NCI-H2171 treated with DMSO at 0.1 percent for 48 hours (cell line): ENCODE results near the gene MITF.
A peak's percentile ranks its signal among the peaks of the same experiment; 100 is the strongest.
"Not testable (repeated sequence)": the region's sequence is repeated elsewhere in the genome, so short reads cannot be mapped to it uniquely, and the experiment has no call there.

Experiments
- DNase-seq: peaks from one replicate; lab custom pipeline; 2025; lab: John Stamatoyannopoulos, UW

MITF gene

DNA sequence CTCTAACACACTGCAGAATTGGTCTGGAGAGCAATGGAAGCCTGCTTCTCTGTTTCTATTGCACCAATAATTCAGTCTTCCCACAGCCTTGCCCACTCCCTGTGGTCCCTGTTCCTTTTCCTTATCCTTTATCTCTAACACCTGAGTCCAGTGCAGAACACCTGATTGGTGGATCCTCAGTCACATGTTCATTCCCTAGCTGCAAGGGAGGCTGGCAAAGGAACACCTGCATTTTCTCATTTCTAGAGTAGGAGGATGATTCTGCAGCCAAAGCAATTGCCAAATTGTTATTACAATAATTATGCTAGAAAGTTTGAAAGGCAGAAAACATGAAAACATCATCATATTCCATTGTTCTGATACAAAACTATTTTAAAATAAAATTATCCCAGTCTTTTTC, 176.5 kb downstream of the MITF start:
- no peak for DNase-seq

DNA sequence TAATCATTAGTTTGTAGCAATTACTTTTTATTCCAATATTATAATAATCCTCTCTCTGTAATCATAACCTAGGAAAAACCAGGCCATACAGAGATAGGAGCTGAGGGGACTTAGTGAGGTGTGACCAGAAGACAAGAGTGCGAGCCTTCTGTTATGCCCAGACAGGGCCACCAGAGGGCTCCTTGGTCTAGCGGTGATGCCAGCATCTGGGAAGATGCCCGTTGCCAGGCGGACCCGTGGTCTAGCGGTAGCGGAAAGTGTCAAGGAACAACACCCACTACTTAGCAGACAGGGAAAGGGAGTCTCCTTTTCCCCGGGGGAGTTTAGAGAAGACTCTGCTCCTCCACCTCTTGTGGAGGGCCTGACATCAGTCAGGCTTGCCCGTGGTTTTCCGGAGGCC, 180.7 kb downstream of the MITF start:
- not testable (repeated sequence) for DNase-seq

DNA sequence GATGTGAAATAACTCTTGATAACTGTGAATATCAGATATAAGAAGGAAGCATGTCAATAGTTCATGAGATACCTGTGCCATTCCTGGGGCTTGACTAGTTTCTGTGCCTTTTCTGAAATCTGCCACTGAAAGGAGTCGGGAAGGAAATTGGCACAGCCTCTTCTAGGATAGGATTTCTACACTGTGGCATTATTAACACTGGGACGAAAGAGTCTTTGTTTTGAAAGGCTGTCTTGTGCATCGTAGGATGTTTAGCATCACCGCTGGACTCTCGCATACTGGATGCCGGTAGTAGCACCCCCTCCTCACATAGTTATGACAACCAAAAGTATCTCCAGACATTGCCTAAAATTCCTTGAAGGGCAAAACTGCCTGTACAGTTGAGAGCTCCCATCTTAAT, 182.4 kb downstream of the MITF start:
- no peak for DNase-seq

- DNase-seq = no peak
These were observed 183.3 kb downstream of the MITF start for GRCh38 chr3:69922521-69923000.

- no peak for DNase-seq
These were observed 186.2 kb downstream of the MITF start for GRCh38 chr3:69925506-69925905.

DNA sequence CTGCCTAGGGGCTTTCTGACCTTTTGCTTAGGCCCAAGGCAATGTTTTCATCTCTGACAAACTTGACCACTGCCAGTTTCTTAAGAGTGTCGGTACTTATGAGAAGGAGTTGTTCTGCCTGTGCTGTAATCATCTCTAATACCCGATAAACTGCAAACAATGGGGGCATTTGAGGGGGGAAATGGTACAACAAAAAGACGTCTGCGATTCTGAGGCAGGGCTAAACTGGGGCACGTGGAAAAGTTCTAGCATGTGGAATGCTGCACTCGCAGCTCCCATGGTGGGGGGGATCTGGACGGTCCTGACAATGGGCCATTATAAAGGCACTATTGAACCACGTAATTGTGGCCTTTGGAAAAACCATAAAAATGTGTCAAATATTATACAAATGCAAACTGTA, 187.1 kb downstream of the MITF start:
- DNase-seq = no peak

- DNase-seq = no peak
These were observed 188.3 kb downstream of the MITF start for GRCh38 chr3:69927571-69927970.

DNA sequence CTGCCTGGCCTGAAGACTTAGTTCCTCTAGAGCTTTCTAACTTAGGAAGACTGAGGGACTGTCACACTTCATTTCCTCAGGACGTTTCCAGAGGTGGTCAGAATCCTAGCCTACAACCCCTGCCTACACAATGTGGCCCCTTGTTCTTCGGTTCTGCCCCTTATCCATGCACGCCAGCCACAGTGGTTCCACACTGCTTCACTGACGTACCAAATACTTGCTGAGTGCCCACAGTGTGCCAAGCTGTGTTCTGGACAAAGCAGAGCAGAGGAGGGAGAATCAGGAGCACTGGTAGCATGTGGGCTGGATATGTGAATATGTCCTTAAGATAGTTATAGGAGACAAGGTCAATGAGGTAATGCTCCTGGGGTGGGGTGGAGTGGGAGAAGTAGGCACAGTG, 189.8 kb downstream of the MITF start:
- no peak for DNase-seq

DNA sequence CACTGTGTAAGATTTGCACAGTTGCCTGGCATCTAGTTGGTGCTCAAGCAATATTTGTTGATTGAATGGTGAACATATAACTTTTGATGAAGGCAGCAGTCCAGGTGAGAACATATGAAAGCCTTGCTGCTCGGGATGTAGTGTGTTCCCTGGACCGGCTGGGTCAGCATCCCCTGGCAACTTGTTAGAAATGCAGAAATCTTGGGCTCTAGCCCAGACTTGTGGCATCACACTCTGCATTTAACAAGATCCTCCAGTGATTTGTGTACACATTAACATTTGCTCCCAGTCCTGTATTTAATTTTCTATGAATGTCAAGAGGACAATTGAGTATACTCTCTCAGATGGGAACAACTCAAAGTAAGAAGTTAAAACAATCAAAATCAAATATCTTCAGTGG, 191.3 kb downstream of the MITF start:
- DNase-seq = no peak

GRCh38 chr3:69932087-69932486, 192.8 kb downstream of the MITF start:
- DNase-seq = no peak

- no peak for DNase-seq
These were observed 193.2 kb downstream of the MITF start for GRCh38 chr3:69932501-69932900.

- no peak for DNase-seq
These were observed 195.1 kb downstream of the MITF start for GRCh38 chr3:69934398-69934797.

GRCh38 chr3:69936266-69936665, 197.0 kb downstream of the MITF start:
- no peak for DNase-seq

GRCh38 chr3:69938061-69938460, 198.8 kb downstream of the MITF start:
- no peak for DNase-seq

DNA sequence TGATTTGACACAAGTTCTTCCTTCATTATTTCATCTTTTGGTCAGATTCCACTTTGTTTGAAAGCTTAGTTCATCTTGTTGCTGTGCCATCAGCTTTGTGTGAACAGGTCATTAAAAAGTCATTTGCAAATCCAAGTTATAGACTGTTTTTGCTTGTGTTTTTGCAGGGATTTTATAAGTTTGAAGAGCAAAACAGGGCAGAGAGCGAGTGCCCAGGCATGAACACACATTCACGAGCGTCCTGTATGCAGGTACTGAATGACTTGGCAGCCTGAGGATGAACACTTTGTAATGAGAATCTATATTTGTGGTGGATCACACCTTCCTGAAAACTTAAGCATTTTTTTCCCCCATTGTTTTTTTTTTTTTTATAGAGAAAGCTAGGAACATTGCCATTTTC, 199.7 kb downstream of the MITF start:
- DNase-seq = no peak

DNA sequence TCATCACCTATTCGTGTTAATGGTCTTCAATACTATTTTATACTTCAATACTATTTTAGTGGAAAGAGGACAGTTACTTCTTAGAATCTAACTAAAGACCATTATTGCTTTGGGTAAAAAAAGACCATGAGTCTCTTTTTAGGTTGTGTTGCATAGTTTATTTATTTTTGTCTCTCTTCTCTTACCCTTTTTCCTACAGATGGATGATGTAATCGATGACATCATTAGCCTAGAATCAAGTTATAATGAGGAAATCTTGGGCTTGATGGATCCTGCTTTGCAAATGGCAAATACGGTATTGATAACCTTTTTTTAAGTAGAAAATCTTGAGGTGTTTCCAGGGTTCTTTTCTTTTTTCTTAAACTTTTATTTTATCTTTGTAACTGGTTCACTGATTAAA, 201.8 kb downstream of the MITF start:
- no peak for DNase-seq

DNA sequence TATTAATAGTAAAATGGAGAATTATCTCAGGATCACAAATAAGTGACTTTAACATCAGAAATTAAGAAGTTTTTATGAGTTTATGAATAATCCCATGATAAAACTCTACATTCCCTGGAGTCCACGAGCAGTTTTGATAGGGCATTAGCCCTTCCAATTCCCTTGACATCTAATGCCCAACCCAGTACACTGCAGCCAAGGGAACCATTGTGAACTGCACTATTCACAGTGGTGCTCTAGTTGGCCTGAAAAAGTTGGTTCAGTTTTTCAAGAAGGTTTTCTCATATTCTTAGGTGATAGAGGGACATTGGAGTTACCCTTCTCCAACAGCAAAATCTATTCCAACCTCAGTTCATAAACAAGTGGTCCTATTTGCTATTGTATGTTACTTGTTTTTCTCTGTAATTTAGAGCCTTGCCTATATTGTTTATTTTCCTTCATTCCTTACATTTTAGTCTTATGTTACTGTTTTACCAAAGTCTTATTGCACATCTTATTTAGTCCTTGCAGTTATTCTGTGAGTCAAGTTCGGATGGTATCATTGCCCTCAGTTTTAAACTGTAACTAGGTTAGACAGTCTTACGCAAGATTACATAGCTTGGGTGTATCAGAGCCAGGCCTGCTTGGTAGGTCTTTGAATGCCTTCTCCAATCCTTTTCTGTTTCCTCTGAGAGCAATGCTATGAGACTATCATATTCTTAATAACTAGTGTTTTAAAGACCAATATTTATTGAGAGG, 202.3 kb downstream of the MITF start:
- no peak for DNase-seq

DNA sequence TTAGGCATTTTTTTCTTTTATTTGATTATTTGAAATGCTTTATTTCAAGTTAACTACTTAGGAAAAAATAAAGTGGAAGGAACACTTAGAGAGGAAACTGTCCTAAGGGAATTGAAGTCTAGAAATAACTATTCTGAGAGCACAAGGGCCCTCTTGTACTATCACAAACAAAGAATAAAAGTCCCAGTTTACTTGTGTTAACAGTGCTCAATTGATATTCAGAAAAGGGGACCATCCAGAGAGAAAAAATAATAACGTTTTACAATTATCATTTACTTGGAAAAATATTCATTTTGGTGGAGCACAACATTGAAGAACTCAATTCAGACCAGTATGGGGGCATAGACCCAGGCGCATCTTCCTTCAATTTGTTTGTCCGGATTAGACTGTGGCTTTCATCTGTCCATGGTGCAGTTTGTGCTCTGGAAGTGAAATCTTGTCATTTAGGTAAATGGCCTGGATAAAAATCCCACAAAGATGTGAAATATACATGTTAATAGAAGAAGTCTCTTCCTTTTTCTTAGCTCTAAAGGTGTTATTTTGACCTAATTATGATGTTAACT, 205.7 kb downstream of the MITF start:
- no peak for DNase-seq

DNA sequence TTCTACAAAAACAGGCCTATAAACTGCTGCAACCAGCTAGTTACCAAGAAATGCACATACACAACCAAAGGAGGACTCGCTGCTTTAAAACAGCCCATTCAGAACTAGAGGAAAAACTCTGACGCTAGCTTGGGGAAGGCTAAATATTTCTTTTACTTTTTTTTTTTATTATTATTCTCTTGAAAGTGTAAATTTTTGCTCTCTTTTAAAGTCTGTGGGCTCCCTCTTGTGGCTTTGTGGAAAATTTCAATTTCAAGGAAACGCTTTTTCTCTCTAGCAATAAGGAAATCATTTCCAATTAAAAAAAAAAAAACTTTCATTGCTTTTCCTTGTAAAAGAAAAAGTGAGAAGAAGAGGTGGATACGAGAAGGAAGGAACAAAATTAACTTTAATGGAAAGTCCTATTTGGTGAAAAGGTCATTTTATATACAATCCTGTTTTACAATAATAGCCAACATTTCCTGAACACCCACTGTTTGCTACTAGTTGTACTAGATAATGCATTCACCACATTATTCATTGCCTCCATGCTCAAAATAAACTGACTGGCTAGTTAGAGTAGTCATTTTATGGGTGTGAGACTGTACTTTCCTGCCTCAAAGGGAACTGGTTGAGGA, 209.1 kb downstream of the MITF start:
- DNase-seq = peak; percentile 55

DNA sequence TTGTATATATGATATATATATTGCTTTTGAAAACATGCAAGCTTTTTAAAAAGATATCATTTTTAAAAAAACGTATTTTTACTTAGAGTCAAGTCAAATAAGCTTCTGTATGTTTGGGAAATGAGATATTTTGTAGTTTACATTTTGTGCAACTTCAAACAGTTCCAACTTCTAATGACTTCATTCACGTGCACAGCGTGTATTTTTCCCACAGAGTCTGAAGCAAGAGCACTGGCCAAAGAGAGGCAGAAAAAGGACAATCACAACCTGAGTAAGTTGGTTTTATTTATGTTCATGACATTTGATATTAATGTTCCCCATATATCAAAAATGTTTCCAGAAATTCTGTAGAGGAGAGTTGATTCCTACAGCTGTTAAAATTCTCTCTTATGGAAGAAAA, 212.4 kb downstream of the MITF start:
- DNase-seq = no peak

GRCh38 chr3:69959581-69959980, 220.3 kb downstream of the MITF start:
- no peak for DNase-seq

DNA sequence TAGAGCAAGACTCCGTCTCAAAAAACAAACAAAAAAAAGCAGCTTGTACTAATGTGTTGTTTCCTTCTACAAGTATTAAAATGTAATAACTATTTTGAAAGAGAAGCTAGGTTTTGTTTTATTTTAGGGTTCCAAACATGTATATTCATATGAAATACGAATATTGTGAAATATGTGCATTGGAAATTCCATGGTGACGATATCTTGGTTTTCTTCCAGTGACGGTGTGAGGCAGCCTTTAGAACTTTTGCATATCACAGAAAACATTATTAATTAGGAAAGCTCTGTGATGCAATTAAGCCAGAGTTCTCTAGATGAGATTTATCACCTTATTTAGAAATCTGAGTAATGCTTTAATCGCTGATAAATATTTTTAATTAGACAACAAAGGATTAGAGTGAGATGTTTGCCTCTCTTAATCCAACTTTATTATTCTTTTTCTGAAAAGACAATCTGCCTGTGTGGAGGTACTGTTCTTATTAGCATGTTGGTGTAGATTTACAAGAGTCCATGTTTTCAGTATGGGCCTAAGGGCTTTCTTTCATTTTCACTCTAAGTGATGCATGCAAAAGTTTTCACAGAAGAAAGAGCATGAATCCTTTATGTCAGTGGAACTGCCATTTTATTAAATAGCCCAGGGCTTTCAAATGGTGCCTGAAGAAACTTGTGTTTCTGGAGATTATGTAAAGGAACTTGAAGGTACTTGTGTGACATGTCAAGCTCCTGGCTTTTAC, 222.6 kb downstream of the MITF start:
- no peak for DNase-seq

DNA sequence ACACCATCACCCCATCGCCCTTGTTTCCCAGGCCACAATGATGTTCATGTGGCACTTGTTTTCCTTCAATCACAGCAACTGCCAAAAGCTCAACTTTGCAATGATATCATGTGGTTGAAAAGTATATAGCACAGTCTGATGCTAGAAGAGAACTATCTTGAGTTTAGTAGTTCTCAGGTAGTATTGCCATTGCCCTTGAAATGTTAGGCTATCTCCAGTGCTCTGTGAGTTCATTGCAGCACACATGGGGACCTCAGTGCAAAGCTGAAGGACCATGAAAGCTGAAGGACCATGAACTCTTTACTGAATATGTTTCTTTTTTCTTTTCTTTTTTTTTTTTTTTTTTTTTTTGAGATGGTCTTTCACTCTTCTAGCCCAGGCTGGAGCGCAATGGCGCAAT, 224.4 kb downstream of the MITF start:
- DNase-seq = no peak
